ENCODE results near the gene OAS3.

DNA sequence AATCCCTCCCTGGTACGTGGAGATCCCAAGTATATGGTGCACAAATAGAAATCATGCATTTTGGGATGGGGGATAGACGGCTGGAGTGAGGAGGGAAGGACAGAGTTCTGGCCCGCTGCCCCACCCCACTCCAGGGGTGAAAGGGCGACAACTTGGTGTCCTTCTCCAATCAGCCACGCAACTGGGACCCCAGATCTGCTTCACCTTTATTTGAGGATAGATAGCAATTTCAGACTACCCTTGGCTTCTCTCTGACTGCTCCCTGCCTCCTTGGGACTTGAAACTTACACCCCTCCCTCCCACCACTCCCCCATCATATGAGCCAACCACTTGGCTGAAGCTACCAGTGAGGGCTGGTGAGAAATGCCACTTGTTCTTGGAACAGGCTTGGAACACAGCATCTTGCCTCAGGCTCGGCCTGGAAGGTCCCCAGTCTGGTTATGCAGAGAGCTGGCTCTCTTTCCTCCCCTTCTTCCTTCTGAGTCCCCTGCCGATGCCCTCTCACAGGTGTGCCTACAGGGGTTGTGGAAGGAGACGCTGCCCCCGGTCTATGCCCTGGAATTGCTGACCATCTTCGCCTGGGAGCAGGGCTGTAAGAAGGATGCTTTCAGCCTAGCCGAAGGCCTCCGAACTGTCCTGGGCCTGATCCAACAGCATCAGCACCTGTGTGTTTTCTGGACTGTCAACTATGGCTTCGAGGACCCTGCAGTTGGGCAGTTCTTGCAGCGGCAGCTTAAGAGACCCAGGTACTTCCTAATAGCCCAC, 8.1 kb downstream of the OAS3 start:
- TF ChIP-seq, protein P1, sequence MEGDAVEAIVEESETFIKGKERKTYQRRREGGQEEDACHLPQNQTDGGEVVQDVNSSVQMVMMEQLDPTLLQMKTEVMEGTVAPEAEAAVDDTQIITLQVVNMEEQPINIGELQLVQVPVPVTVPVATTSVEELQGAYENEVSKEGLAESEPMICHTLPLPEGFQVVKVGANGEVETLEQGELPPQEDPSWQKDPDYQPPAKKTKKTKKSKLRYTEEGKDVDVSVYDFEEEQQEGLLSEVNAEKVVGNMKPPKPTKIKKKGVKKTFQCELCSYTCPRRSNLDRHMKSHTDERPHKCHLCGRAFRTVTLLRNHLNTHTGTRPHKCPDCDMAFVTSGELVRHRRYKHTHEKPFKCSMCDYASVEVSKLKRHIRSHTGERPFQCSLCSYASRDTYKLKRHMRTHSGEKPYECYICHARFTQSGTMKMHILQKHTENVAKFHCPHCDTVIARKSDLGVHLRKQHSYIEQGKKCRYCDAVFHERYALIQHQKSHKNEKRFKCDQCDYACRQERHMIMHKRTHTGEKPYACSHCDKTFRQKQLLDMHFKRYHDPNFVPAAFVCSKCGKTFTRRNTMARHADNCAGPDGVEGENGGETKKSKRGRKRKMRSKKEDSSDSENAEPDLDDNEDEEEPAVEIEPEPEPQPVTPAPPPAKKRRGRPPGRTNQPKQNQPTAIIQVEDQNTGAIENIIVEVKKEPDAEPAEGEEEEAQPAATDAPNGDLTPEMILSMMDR (IDR thresholded peaks at IDR 0.05), result no peak
- no peak for TF ChIP-seq EZH2 (IDR thresholded peaks at IDR 0.05; ENCODE audit: borderline replicate concordance, insufficient read depth, low read depth, low read length, poor library complexity, severe bottlenecking)
